Panc1 (cell line): ENCODE measurements around the gene SH3BP2. TPM values are rescaled to one million over a fixed set of nuclear protein-coding genes. Genes with fewer than 3 reads are reported as not detected.
"Not testable (repeated sequence)": the region's sequence is repeated elsewhere in the genome, so short reads cannot be mapped to it uniquely, and the experiment has no call there.

Experiments
- ATAC-seq: fragments of 200-7000 bp; cut with Tn5 transposase; 2 replicates; pipeline ENCODE4 v1.9.1; 2020; ENCODE audit warnings: mild to moderate bottlenecking, moderate library complexity
- BruUV-seq: library from RNA; stranded (reverse); fragments of 400-500 nt; replicated peaks from 2 replicates; lab custom pipeline; 2021; lab: Mats Ljungman, UMichigan
- CTCF ChIA-PET: fragments of 300-600 bp; sonication (Branson Sonifier 250); formaldehyde crosslinking; loops from one replicate; lab custom pipeline; 2022; ENCODE audit warnings: antibody characterized with exemption; lab: Charles Lee
- POLR2A ChIA-PET: fragments of 300-600 bp; sonication (Branson Sonifier 250); formaldehyde crosslinking; loops from one replicate; lab custom pipeline; 2022; ENCODE audit warnings: antibody characterized with exemption; lab: Charles Lee
- DNase-seq: peaks from one replicate; pipeline ENCODE4 v3.0.0-alpha.2; 2010; ENCODE audit warnings: low read depth, low spot score
- H3K27ac ChIP-seq: 2 replicates; pipeline ENCODE4 v1.5.1; 2011; ENCODE audit warnings: mild to moderate bottlenecking, low read length, inconsistent platforms
- H3K27me3 ChIP-seq: fragments of 200-500 bp; sonication (Bioruptor generic); 2 replicates; pipeline ENCODE4 v1.6.0; 2014; ENCODE audit warnings: low read length, inconsistent platforms; ENCODE audit not compliant: control insufficient read depth, insufficient read depth
- H3K36me3 ChIP-seq: fragments of 200-500 bp; sonication (Bioruptor generic); 2 replicates; pipeline ENCODE4 v1.5.1; 2014; ENCODE audit warnings: inconsistent platforms, mild to moderate bottlenecking, low read length, moderate library complexity; ENCODE audit not compliant: control insufficient read depth, insufficient read depth
- H3K4me1 ChIP-seq: 2 replicates; pipeline ENCODE4 v1.5.1; 2011; ENCODE audit warnings: inconsistent platforms, mild to moderate bottlenecking, low read length, moderate library complexity; ENCODE audit not compliant: control insufficient read depth, insufficient read depth
- H3K4me3 ChIP-seq, 2 experiments: 2 replicates each; pipeline ENCODE4 v1.5.1; 2011 to 2012; ENCODE audit warnings: low read depth in 2 of 2, low read length in 2 of 2, mild to moderate bottlenecking in 2 of 2, inconsistent platforms in 1 of 2, moderate library complexity in 1 of 2
- H3K9me3 ChIP-seq: fragments of 200-500 bp; sonication (Bioruptor generic); 2 replicates; pipeline ENCODE4 v1.5.1; 2014; ENCODE audit warnings: low read depth, mild to moderate bottlenecking, inconsistent platforms, low read length, moderate library complexity; ENCODE audit not compliant: control insufficient read depth, insufficient read depth
- CTCF ChIP-seq: fragments of 450-650 bp; IDR thresholded peaks from 2 replicates; pipeline ENCODE4 v1.5.1; 2017; ENCODE audit warnings: mild to moderate bottlenecking
- POLR2AphosphoS5 ChIP-seq: IDR thresholded peaks from 2 replicates; pipeline ENCODE4 v1.6.1; 2012; ENCODE audit warnings: mild to moderate bottlenecking, low read depth, low read length, moderate library complexity
- REST ChIP-seq, 2 experiments: IDR thresholded peaks; 2 replicates each; pipeline ENCODE4 v1.6.1; 2011 to 2012; ENCODE audit warnings: low read depth in 2 of 2, control low read depth in 1 of 2, low read length in 1 of 2, mild to moderate bottlenecking in 1 of 2, moderate library complexity in 1 of 2; ENCODE audit not compliant: insufficient read depth in 1 of 2
- SIN3A ChIP-seq: IDR thresholded peaks from 2 replicates; pipeline ENCODE4 v1.6.1; 2012; ENCODE audit warnings: low read depth, mild to moderate bottlenecking, low read length, moderate library complexity, borderline replicate concordance; ENCODE audit not compliant: insufficient read depth
- TCF7L2 ChIP-seq: IDR thresholded peaks from 2 replicates; pipeline ENCODE4 v1.6.1; 2011; ENCODE audit warnings: mild to moderate bottlenecking, low read depth, low read length, inconsistent platforms
- in situ Hi-C: cut with HindIII; loops from 2 replicates; pipeline ENCODE4 v1.10.0; 2016; ENCODE audit warnings: low sequenced_read_pairs, low pct_unique_long_range_greater_than_20kb
- intact Hi-C: fragments of 100-400 bp; cut with micrococcal nuclease; formaldehyde crosslinking; loops from one replicate; pipeline ENCODE4 v1.10.0; 2022; ENCODE audit not compliant: unreplicated experiment
- total RNA-seq: library from RNA; stranded (reverse); gene quantifications from one replicate; pipeline ENCODE4 v1.2.1, GENCODE V29; 2021; ENCODE audit not compliant: unreplicated experiment

The SH3BP2 gene
- total RNA-seq, 1 experiment from 2014 or later, result 93.4 TPM

GRCh38 chr4:2771264-2771663 is 21.6 kb upstream of the SH3BP2 start:
- Histone ChIP-seq H3K4me1 (no peaks in the 10 kb centered on the region), H3K4me3 (no peak overlapping the region), H3K27ac (no peak overlapping the region), H3K9me3 (no peaks in the 10 kb centered on the region), H3K36me3 (no peaks in the 10 kb centered on the region), H3K27me3 (no peaks in the 10 kb centered on the region)
- DNase-seq, result no peak
- no peak for TF ChIP-seq SIN3A
- no peak for TF ChIP-seq REST (IDR thresholded peaks at IDR 0.05; ENCODE audit: insufficient read depth in 1 of 2, low read depth in 2 of 2, low read length in 1 of 2)
- no peak for TF ChIP-seq CTCF
- no peak for TF ChIP-seq POLR2AphosphoS5
- TF ChIP-seq TCF7L2, result no peak
- BruUV-seq, result no TSS peak
- intact Hi-C loops, result no loop called here
- ChIA-PET POLR2A (no interaction called here), CTCF (no interaction called here)
- in situ Hi-C loops, result no loop called here
- ATAC-seq, result no peak

GRCh38 chr4:2780643-2781042 is 12.2 kb upstream of the SH3BP2 start:
- H3K36me3 ChIP-seq, intact Hi-C loops, H3K4me1 ChIP-seq, H3K9me3 ChIP-seq, ATAC-seq, H3K27me3 ChIP-seq, H3K27ac ChIP-seq, in situ Hi-C loops, BruUV-seq, DNase-seq, H3K4me3 ChIP-seq: not testable (repeated sequence)
- ChIA-PET POLR2A (interaction anchor here (0.7 kb wide), 1 partner anchor 364 kb away, joined by 6 read pairs; no protein-coding TSS in a partner anchor), CTCF (interaction anchor here (0.7 kb wide), 1 partner anchor 16 kb away, joined by 3 read pairs; no protein-coding TSS in a partner anchor)

- Histone ChIP-seq H3K4me1 (no peaks in the 10 kb centered on the region), H3K4me3 (no peak overlapping the region), H3K27ac (no peak overlapping the region), H3K36me3 (no peaks in the 10 kb centered on the region), H3K9me3 (no peaks in the 10 kb centered on the region), H3K27me3 (no peaks in the 10 kb centered on the region)
- ATAC-seq, result no peak
- DNase-seq, result no peak
- TF ChIP-seq POLR2AphosphoS5 (no peak), CTCF (no peak)
- ChIA-PET POLR2A (no interaction called here), CTCF (no interaction called here)
- intact Hi-C loops, result no loop called here
- in situ Hi-C loops, result no loop called here
- no TSS peak for BruUV-seq
Measured at GRCh38 chr4:2781911-2782310, 11.0 kb upstream of the SH3BP2 start.
